PC-9 (cell line): ENCODE data around the gene KIFC3. TPM values are rescaled to one million over a fixed set of nuclear protein-coding genes. Genes with fewer than 3 reads are reported as not detected.
"Not testable (repeated sequence)": the region's sequence is repeated elsewhere in the genome, so short reads cannot be mapped to it uniquely, and the experiment has no call there.

Experiments used
- BruUV-seq: library from RNA; stranded (reverse); fragments of 400-500 nt; replicated peaks from 2 replicates; lab custom pipeline; 2021; lab: Mats Ljungman, UMichigan
- CTCF ChIA-PET: fragments of 300-600 bp; sonication (Branson Sonifier 250); formaldehyde crosslinking; loops from one replicate; lab custom pipeline; 2022; ENCODE audit warnings: antibody characterized with exemption; lab: Charles Lee
- POLR2A ChIA-PET: fragments of 300-600 bp; sonication (Branson Sonifier 250); formaldehyde crosslinking; loops from one replicate; lab custom pipeline; 2022; ENCODE audit warnings: antibody characterized with exemption; ENCODE audit not compliant: unreplicated experiment; lab: Charles Lee
- DNase-seq, 2 experiments: peaks; one replicate each; pipeline versions ENCODE4 v3.0.0 to v3.0.0-alpha.2; 2015 to 2022; ENCODE audit warnings: mixed read lengths in 1 of 2
- H2AFZ ChIP-seq: fragments of 200-600 bp; sonication (generic); 2 replicates; pipeline ENCODE4 v1.8.1; 2017; ENCODE audit warnings: antibody characterized with exemption
- H3F3A ChIP-seq: fragments of 200-600 bp; sonication (generic); 2 replicates; pipeline ENCODE4 v1.8.1; 2017; ENCODE audit warnings: antibody characterized with exemption, mild to moderate bottlenecking, low read depth; ENCODE audit not compliant: insufficient read depth
- H3K27ac ChIP-seq: fragments of 200-600 bp; sonication (generic); 2 replicates; pipeline ENCODE4 v1.6.1; 2016; ENCODE audit warnings: mixed run types
- H3K27me3 ChIP-seq: fragments of 200-600 bp; sonication (generic); 2 replicates; pipeline ENCODE4 v1.6.1; 2016; ENCODE audit warnings: low read depth, mixed run types; ENCODE audit not compliant: insufficient read depth
- H3K36me3 ChIP-seq: fragments of 200-600 bp; sonication (generic); 2 replicates; pipeline ENCODE4 v1.6.1; 2016; ENCODE audit warnings: low read depth, mixed run types
- H3K4me1 ChIP-seq: fragments of 200-600 bp; sonication (generic); replicated peaks from 2 replicates; pipeline ENCODE4 v1.6.1; 2016; ENCODE audit warnings: mixed run types; ENCODE audit not compliant: insufficient read depth
- H3K4me2 ChIP-seq: fragments of 200-600 bp; sonication (generic); 2 replicates; pipeline ENCODE4 v1.6.1; 2017; ENCODE audit warnings: mixed run types
- H3K4me3 ChIP-seq: fragments of 200-600 bp; sonication (generic); 2 replicates; pipeline ENCODE4 v1.6.1; 2016; ENCODE audit warnings: mixed run types
- H3K79me2 ChIP-seq: fragments of 200-600 bp; sonication (generic); 2 replicates; pipeline ENCODE4 v1.6.1; 2017; ENCODE audit warnings: low read depth, mixed run types
- H3K9me2 ChIP-seq: fragments of 200-600 bp; sonication (generic); 2 replicates; pipeline ENCODE4 v1.8.1; 2017; ENCODE audit warnings: mild to moderate bottlenecking; ENCODE audit not compliant: insufficient read depth
- H3K9me3 ChIP-seq: fragments of 200-600 bp; sonication (generic); 2 replicates; pipeline ENCODE4 v1.8.1; 2016; ENCODE audit warnings: low read depth; ENCODE audit not compliant: insufficient read depth
- H4K20me1 ChIP-seq: fragments of 200-600 bp; sonication (generic); 2 replicates; pipeline ENCODE4 v1.8.1; 2017; ENCODE audit not compliant: insufficient read depth
- CTCF ChIP-seq: fragments of 200-600 bp; sonication (generic); conservative IDR thresholded peaks from 2 replicates; pipeline ENCODE4 v1.6.1; 2017; ENCODE audit warnings: mixed run types, antibody characterized with exemption, mild to moderate bottlenecking, moderate library complexity
- EZH2 ChIP-seq: fragments of 200-600 bp; sonication (generic); IDR thresholded peaks from 2 replicates; pipeline ENCODE4 v1.8.0; 2017; ENCODE audit warnings: antibody characterized with exemption, low read depth
- intact Hi-C: fragments of 100-400 bp; cut with micrococcal nuclease; formaldehyde crosslinking; loops from one replicate; pipeline ENCODE4 v1.10.0; 2022; ENCODE audit not compliant: unreplicated experiment
- total RNA-seq: library from RNA; stranded (reverse); gene quantifications from 2 replicates; pipeline ENCODE4 v1.2.3, GENCODE V29; 2021

Gene KIFC3
- total RNA-seq, 1 experiment from 2014 or later: 52.5 TPM

GRCh38 chr16:57730771-57731730, 71.2 kb downstream of the KIFC3 start:
- no TSS peak for BruUV-seq
- CTCF ChIA-PET: interaction anchor here (0.6 kb wide), 1 partner anchor 872 kb away, joined by 5 read pairs; no protein-coding TSS in a partner anchor
- intact Hi-C loops: no loop called here
- H2AFZ ChIP-seq: no peak overlapping the region
- peaks cover 3% of the 10 kb centered on the region; the same call in 1 of the 2 replicates for H3F3A ChIP-seq
- H3K36me3 ChIP-seq: no peaks in the 10 kb centered on the region
- H4K20me1 ChIP-seq: no peaks in the 10 kb centered on the region
- no peak for DNase-seq
- no peaks in the 10 kb centered on the region for H3K9me3 ChIP-seq
- H3K27me3 ChIP-seq: no peaks in the 10 kb centered on the region
- H3K4me1 ChIP-seq: peaks cover 7% of the 10 kb centered on the region; the same call in 1 of the 2 replicates
- H3K27ac ChIP-seq: no peak overlapping the region
- TF ChIP-seq EZH2 (no peak), CTCF (no peak)
- no peaks in the 10 kb centered on the region for H3K9me2 ChIP-seq
- H3K4me3 ChIP-seq: no peak overlapping the region
- POLR2A ChIA-PET: no interaction called here
- H3K79me2 ChIP-seq: peaks cover 6% of the 10 kb centered on the region; the same call in 1 of the 2 replicates
- H3K4me2 ChIP-seq: no peak overlapping the region

- CTCF ChIA-PET, BruUV-seq, POLR2A ChIA-PET: not testable (repeated sequence)
Measured at GRCh38 chr16:57729852-57730251, 72.4 kb downstream of the KIFC3 start.

GRCh38 chr16:57729182-57729484, 73.2 kb downstream of the KIFC3 start:
- H3F3A ChIP-seq: no peaks in the 10 kb centered on the region
- no peaks in the 10 kb centered on the region for H3K27me3 ChIP-seq
- no peak overlapping the region for H2AFZ ChIP-seq
- POLR2A ChIA-PET: no interaction called here
- H4K20me1 ChIP-seq: no peaks in the 10 kb centered on the region
- no TSS peak for BruUV-seq
- H3K27ac ChIP-seq: no peak overlapping the region
- H3K4me2 ChIP-seq: no peak overlapping the region
- no peaks in the 10 kb centered on the region for H3K36me3 ChIP-seq
- intact Hi-C loops: no loop called here
- no peak overlapping the region for H3K4me3 ChIP-seq
- no peaks in the 10 kb centered on the region for H3K9me3 ChIP-seq
- no peaks in the 10 kb centered on the region for H3K9me2 ChIP-seq
- TF ChIP-seq EZH2 (no peak), CTCF (no peak)
- DNase-seq: no peak
- H3K79me2 ChIP-seq: no peaks in the 10 kb centered on the region
- H3K4me1 ChIP-seq: peaks cover 4% of the 10 kb centered on the region; the same call in 1 of the 2 replicates
- CTCF ChIA-PET: no interaction called here

More at GRCh38 chr16:57729852-57730251, 72.4 kb downstream of the KIFC3 start:
- intact Hi-C loops, H3K79me2 ChIP-seq, H3F3A ChIP-seq, H3K9me3 ChIP-seq, H3K27me3 ChIP-seq, H2AFZ ChIP-seq, H3K27ac ChIP-seq, H3K36me3 ChIP-seq, DNase-seq, H4K20me1 ChIP-seq, H3K4me2 ChIP-seq, H3K4me1 ChIP-seq, H3K9me2 ChIP-seq, H3K4me3 ChIP-seq: not testable (repeated sequence)
